A673 (cell line): ENCODE measurements around the gene RIC8B. TPM values are rescaled to one million over a fixed set of nuclear protein-coding genes. Genes with fewer than 3 reads are reported as not detected.

Experiments used
- BruUV-seq: library from RNA; stranded (reverse); fragments of 400-500 nt; replicated peaks from 2 replicates; lab custom pipeline; 2021; lab: Mats Ljungman, UMichigan
- CTCF ChIA-PET: fragments of 300-600 bp; sonication (Branson Sonifier 250); formaldehyde crosslinking; loops from one replicate; lab custom pipeline; 2022; ENCODE audit warnings: antibody characterized with exemption; lab: Charles Lee
- POLR2A ChIA-PET: fragments of 300-600 bp; sonication (Branson Sonifier 250); formaldehyde crosslinking; loops from one replicate; lab custom pipeline; 2022; ENCODE audit warnings: antibody characterized with exemption; ENCODE audit not compliant: low non-redundant PET; lab: Charles Lee
- DNase-seq: peaks from one replicate; pipeline ENCODE4 v3.0.0-alpha.2; 2015; ENCODE audit warnings: low spot score
- H3K27ac ChIP-seq: fragments of 200-600 bp; sonication (generic); 2 replicates; pipeline ENCODE4 v1.5.1; 2016; ENCODE audit warnings: mixed run types, low read depth, mild to moderate bottlenecking, mixed read lengths, antibody characterized with exemption, low read length; ENCODE audit not compliant: poor library complexity, severe bottlenecking
- H3K27me3 ChIP-seq: fragments of 200-600 bp; sonication (generic); replicated peaks from 2 replicates; pipeline ENCODE4 v1.6.1; 2017; ENCODE audit warnings: mixed run types, low read depth, mild to moderate bottlenecking, mixed read lengths, antibody characterized with exemption, low read length; ENCODE audit not compliant: insufficient read depth, poor library complexity
- H3K36me3 ChIP-seq: fragments of 200-600 bp; sonication (generic); 2 replicates; pipeline ENCODE4 v1.6.1; 2016; ENCODE audit warnings: mixed run types, mild to moderate bottlenecking, mixed read lengths, antibody characterized with exemption, low read length; ENCODE audit not compliant: insufficient read depth, poor library complexity, severe bottlenecking
- H3K4me1 ChIP-seq: fragments of 200-600 bp; sonication (generic); 2 replicates; pipeline ENCODE4 v1.6.1; 2017; ENCODE audit warnings: mixed run types, mild to moderate bottlenecking, mixed read lengths, antibody characterized with exemption, low read length; ENCODE audit not compliant: insufficient read depth, poor library complexity, severe bottlenecking
- H3K4me3 ChIP-seq: fragments of 200-600 bp; sonication (generic); 2 replicates; pipeline ENCODE4 v1.5.1; 2016; ENCODE audit warnings: low read depth, mixed run types, mild to moderate bottlenecking, mixed read lengths, low read length; ENCODE audit not compliant: poor library complexity, severe bottlenecking
- H3K9me3 ChIP-seq: fragments of 200-600 bp; sonication (generic); 2 replicates; pipeline ENCODE4 v1.6.1; 2016; ENCODE audit warnings: mixed run types, low read depth, mild to moderate bottlenecking, mixed read lengths, antibody characterized with exemption, low read length; ENCODE audit not compliant: poor library complexity, severe bottlenecking
- EZH2 ChIP-seq: fragments of 200-600 bp; sonication (generic); IDR thresholded peaks from 2 replicates; pipeline ENCODE4 v1.6.1; 2017; ENCODE audit warnings: borderline replicate concordance, low read depth, mild to moderate bottlenecking, mixed read lengths, antibody characterized with exemption, low read length; ENCODE audit not compliant: poor library complexity, severe bottlenecking
- intact Hi-C: fragments of 100-400 bp; cut with micrococcal nuclease; formaldehyde crosslinking; loops from one replicate; pipeline ENCODE4 v1.10.0; 2022; ENCODE audit not compliant: unreplicated experiment
- total RNA-seq: library from RNA; stranded (reverse); gene quantifications from 2 replicates; pipeline ENCODE4 v1.2.3, GENCODE V29; 2021
- TF ChIP-seq, protein P1 (sequence below): fragments of 300-800, 200-600 bp; sonication (generic); conservative IDR thresholded peaks from 2 replicates; pipeline ENCODE4 v1.5.1; 2017; ENCODE audit warnings: low read depth, mild to moderate bottlenecking, antibody characterized with exemption, low read length, moderate library complexity, mixed read lengths

RIC8B gene
- total RNA-seq, 1 experiment from 2014 or later: 21.3 TPM

DNA sequence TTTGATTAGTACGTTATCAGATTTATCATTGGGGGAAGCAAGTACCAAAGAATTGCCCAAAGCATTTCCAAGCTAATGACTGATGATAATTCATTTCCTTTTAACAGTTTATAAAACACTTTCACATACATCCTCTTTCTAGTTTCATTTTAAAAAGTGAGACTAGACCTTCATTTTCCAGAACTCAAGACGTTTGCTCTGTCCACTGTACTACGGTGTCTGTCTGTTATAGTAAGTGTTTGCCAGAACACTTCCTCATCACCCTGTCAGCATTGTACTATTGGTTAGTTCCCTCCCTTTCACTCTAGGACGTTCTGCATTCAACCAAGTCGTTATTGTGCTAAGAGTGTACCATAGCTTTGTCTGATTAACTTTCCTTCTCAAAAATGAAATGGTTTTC, 99.5 kb downstream of the RIC8B start:
- no peak for TF ChIP-seq EZH2
- TF ChIP-seq, protein P1, sequence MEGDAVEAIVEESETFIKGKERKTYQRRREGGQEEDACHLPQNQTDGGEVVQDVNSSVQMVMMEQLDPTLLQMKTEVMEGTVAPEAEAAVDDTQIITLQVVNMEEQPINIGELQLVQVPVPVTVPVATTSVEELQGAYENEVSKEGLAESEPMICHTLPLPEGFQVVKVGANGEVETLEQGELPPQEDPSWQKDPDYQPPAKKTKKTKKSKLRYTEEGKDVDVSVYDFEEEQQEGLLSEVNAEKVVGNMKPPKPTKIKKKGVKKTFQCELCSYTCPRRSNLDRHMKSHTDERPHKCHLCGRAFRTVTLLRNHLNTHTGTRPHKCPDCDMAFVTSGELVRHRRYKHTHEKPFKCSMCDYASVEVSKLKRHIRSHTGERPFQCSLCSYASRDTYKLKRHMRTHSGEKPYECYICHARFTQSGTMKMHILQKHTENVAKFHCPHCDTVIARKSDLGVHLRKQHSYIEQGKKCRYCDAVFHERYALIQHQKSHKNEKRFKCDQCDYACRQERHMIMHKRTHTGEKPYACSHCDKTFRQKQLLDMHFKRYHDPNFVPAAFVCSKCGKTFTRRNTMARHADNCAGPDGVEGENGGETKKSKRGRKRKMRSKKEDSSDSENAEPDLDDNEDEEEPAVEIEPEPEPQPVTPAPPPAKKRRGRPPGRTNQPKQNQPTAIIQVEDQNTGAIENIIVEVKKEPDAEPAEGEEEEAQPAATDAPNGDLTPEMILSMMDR: no peak
- no peak for DNase-seq
- ChIA-PET POLR2A (no interaction called here), CTCF (interaction anchor here (0.6 kb wide), 1 partner anchor 43 kb away, joined by 7 read pairs; no protein-coding TSS in a partner anchor)
- H3K4me1 ChIP-seq: peaks cover 4% of the 10 kb centered on the region
- no TSS peak for BruUV-seq
- H3K27me3 ChIP-seq: no peaks in the 10 kb centered on the region
- H3K36me3 ChIP-seq: no peaks in the 10 kb centered on the region
- no peaks in the 10 kb centered on the region for H3K9me3 ChIP-seq
- intact Hi-C loops: no loop called here
- H3K4me3 ChIP-seq: no peak overlapping the region
- H3K27ac ChIP-seq: no peak overlapping the region

DNA sequence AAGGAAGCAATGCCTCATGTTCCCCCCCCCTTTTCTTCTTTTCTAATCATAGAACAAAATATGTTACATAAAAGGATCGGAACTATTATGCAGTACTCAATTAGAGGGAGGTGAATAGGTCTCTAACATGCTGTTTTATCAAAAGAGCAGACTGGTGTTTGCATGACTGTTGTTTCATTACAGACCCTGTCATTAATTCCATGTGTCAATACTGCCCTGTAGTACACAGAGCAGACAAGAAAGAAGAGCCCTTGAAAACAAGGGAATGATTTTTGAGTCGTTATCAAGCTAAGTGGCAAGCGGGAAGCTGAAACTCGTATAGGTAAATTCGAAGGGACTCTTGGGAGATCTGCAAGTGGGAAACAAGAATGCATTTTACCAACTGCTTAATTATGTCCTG, 104.3 kb downstream of the RIC8B start:
- TF ChIP-seq EZH2: no peak
- TF ChIP-seq, protein P1: no peak
- intact Hi-C loops: no loop called here
- no peak overlapping the region for H3K27ac ChIP-seq
- no peaks in the 10 kb centered on the region for H3K27me3 ChIP-seq
- BruUV-seq: no TSS peak
- H3K36me3 ChIP-seq: peaks cover 9% of the 10 kb centered on the region
- no peaks in the 10 kb centered on the region for H3K9me3 ChIP-seq
- DNase-seq: no peak
- ChIA-PET CTCF (no interaction called here), POLR2A (no interaction called here)
- no peak overlapping the region for H3K4me3 ChIP-seq
- peaks cover 7% of the 10 kb centered on the region for H3K4me1 ChIP-seq

DNA sequence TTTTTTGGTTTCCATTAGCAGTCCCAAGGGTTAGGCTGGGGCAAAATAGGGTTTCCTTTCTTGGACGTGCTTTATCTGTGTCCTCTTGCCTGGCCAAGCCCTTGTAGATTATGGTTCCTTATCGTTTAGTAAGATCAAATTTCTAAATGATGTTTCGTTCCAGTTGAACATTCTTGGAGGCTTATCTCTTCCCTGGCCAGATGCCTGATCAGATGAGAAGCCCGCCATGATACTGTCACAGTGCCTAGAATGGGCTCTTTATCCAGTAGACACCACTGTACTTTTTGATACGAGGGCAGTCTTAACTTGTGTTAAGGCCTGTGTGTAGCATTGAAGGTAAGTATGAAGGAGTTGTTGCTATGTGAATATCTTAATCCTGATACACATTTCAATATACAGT, 105.1 kb downstream of the RIC8B start:
- no TSS peak for BruUV-seq
- H3K9me3 ChIP-seq: no peaks in the 10 kb centered on the region
- H3K4me1 ChIP-seq: peaks cover 8% of the 10 kb centered on the region
- H3K4me3 ChIP-seq: no peak overlapping the region
- POLR2A ChIA-PET: no interaction called here
- no peak overlapping the region for H3K27ac ChIP-seq
- CTCF ChIA-PET: no interaction called here
- TF ChIP-seq, protein P1: no peak
- no peak for TF ChIP-seq EZH2
- H3K36me3 ChIP-seq: peaks cover 9% of the 10 kb centered on the region
- no peaks in the 10 kb centered on the region for H3K27me3 ChIP-seq
- no peak for DNase-seq
- intact Hi-C loops: no loop called here
